H1 (cell line): ENCODE results near the gene STK11IP. TPM values are rescaled to one million over a fixed set of nuclear protein-coding genes. Genes with fewer than 3 reads are reported as not detected.

Experiments used
- ATF3 ChIP-seq: IDR thresholded peaks from 2 replicates; pipeline ENCODE4 v1.6.1; 2011; ENCODE audit warnings: low read depth, mild to moderate bottlenecking, low read length; ENCODE audit not compliant: insufficient read depth
- EP300 ChIP-seq, 2 experiments: IDR thresholded peaks; 1 replicate in 1 of 2; 2 replicates in 1 of 2; pipeline ENCODE4 v1.6.1; 2011 to 2012; ENCODE audit warnings: low read depth in 2 of 2, low read length in 2 of 2, mild to moderate bottlenecking in 2 of 2, borderline replicate concordance in 1 of 2, inconsistent platforms in 1 of 2, moderate library complexity in 1 of 2
- KDM4A ChIP-seq: IDR thresholded peaks from one replicate; pipeline ENCODE4 v1.7.1; 2012; ENCODE audit warnings: low read depth, mild to moderate bottlenecking, moderate library complexity, low read length, inconsistent platforms; ENCODE audit not compliant: severe bottlenecking
- MAX ChIP-seq: IDR thresholded peaks from 2 replicates; pipeline ENCODE4 v1.6.1; 2012; ENCODE audit warnings: inconsistent platforms
- polyA plus RNA-seq, 7 experiments: library from polyadenylated mRNA; depleted of rRNA in 3 of 7; stranded (reverse) in 5 of 7; unstranded in 2 of 7; fragments of >200 nt in 5 of 7; fragments of 200-250 nt in 2 of 7; gene quantifications; 1 replicate in 5 of 7; 2 replicates in 1 of 7; 4 replicates in 1 of 7; pipeline versions ENCODE4 v1.2.1 to v1.2.3, GENCODE V29; 2011 to 2013; ENCODE audit warnings: missing spikeins in 2 of 7, mixed read lengths in 2 of 7
- total RNA-seq: library from RNA; stranded (reverse); fragmentation: NEBNext Ultra II Directional; extraction: Animal tissue kit (Norgen Biotek cat#: 25700); gene quantifications from 2 replicates; pipeline ENCODE4 v1.2.1, GENCODE V29; 2021

Gene STK11IP
- total and polyA plus RNA-seq, 2 of the 8 experiments (the other 6 are each of a cell fraction or from before 2014, with no cell fraction given) = 18.5 to 29.6 TPM

GRCh38 chr2:219658196-219658846 lies 60.7 kb downstream of the STK11IP start (continued):
- no peak for TF ChIP-seq ATF3
- TF ChIP-seq KDM4A = no peak
- TF ChIP-seq MAX = no peak
- TF ChIP-seq EP300 (IDR thresholded peaks at IDR 0.05; ENCODE audit: borderline replicate concordance in 1 of 2, low read depth in 2 of 2, low read length in 2 of 2) = no peak
